HG03060 (cell line): Measurements from ENCODE around the gene RABGAP1L.
"Not testable (repeated sequence)": the region's sequence is repeated elsewhere in the genome, so short reads cannot be mapped to it uniquely, and the experiment has no call there.

Experiments
- ATAC-seq: cut with Tn5 transposase; IDR thresholded peaks from one replicate; pipeline ENCODE4 v1.9.1; 2021; ENCODE audit warnings: low read depth, moderate number of reproducible peaks; ENCODE audit not compliant: unreplicated experiment

RABGAP1L gene

DNA sequence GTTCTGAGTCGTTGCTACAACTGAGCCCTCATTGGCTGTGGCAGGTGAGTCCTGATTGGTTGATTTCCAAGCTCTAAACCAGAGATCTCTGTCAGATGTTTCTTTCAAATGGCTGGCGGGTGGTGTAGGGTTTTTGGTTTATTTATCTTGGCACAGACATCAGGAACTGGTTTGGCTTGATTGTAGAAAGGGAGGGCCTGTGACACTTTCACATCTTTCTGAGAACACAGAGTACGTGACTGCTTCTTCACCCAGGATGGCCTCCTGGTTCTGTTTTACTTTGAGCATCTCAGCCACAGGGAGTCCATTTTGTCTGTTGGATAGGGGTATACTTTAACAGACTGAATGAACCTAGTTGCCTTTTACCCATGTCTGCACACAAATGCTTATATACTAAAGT lies 199.0 kb downstream of the RABGAP1L start:
- ATAC-seq = no peak

DNA sequence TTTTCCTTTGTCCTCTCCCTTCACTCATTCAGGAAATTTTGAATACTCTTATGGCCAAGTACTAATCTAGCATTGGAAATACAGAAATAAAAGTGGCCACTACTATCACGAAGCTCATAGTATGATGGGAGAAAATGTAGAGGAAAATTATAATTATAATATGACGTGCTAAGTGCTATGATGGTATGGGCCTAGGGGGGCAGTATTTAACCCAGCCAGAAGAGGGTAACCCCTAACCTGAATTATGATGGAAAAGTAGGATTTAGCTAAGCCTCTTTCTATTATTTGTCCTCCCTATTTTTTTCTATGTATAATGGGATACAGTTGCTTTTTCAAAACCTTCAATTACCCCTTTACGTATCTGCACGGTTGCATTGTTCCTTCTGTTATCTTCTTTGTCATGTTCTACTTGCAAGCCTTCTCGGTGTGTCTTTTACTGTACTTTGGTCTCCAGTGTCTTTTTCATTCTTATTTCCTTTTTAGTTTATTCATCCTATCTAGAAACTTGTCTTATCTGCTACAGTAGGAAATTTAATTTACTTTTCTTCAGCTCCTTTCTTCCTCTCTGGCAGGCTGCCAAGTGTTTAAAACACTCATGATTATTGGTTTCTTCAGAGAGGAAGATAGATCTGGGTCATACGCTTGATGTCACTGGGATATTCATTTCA lies 199.6 kb downstream of the RABGAP1L start:
- ATAC-seq = no peak

DNA sequence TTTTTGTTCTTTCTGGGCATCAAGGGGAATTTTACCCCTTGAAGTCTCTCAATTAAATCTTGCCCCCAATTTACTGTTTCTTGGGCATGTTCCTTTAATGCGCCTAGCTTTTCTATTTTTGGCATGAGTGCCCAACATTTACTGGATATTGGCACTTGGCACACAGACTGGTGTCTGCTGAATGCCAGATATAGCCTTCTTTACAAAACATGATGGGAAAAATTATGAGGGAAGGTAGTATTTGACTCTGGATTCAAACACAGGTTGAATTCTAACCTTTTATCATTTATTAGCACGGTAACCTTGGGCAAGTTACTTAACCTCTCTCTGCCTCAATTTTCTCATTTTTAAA lies 200.1 kb downstream of the RABGAP1L start:
- no peak for ATAC-seq

DNA sequence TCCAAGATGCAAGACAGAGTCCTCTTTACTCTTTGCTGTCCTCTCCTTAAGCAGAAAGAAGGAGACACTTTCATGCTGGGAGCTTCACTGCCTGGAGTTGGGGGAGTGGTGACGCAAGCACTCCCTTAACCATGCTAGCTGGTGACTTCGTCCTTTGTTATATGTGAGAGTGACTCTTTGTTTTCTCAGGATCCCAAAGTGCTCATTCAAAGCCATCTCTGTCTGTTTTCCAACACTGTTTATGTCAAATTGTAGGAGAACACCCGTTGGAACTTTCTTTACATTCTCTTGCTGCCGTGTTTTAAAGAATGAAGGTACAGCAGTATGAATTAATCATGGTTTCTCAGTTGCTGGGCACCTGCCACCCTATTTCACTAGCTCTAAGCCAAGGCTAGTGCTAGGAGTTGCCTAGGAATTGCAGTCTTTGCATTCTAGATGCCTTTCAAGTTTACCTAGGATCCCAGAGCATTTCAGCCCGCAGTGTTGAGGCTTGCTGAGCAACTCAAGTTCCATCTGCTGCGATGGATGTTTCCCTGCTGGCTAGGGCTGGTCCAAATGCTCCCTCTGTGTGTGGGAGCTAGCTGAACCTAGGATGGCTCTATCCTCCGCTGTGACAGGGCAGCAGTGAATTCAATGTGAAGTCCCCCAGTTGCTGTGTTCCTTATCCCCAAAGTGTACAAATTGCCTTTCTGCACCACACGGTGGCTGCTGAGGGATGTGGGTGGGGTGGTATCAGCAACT lies 205.8 kb downstream of the RABGAP1L start:
- ATAC-seq = no peak

DNA sequence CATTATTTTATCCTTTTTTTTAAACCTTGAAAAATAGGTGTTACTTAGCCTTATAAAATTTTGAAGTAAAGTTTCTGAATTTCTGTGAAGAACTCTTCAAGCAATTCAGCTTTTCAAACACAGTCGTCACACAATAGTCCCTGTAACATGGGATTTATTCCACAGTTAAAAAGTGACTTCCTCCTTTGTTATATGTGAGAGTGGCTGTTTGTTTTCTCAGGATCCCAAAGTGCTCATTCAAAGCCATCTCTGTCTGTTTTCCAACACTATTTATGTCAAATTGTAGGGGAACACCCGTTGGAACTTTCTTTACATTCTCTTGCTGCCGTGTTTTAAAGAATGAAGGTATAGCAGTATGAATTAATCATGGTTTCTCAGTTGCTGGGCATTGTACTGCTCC lies 207.6 kb downstream of the RABGAP1L start:
- no peak for ATAC-seq

DNA sequence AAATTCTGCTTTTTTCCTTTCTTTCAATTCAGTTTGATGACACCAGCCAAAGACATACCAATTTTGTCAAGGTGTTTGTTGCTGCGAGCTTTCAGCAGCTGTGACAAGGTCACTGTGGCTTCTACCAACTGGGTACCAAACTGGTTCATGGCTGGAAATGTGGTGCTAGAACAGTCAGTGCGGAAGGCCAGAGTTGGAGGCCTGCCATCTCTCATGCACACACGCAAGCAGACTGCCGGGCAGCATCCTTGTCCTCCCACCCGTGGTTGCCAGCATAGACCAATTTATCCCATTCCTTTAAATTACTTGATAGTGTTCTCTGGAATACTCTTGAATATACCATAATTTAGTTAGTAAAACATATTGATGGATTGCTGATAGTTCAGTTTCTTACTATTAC lies 208.6 kb downstream of the RABGAP1L start:
- ATAC-seq = no peak

DNA sequence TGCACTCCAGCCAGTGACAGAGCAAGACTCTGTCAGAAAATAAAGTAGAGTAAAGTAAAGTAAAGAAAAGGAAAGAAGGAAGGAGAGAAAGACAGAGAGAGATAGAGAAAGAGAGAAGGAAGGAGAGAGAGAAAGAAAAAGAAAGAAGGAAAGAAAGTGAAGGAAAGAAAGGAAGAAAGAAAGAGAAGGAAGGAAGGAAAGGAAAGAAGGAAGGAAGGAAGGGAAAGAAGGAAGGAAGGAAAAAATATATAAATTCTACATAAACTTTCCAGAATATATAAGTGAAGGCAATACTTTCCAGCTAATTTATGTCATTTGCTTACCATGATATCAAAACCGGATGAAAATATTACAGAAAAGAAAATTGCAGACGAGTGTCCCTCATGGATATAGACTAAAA lies 216.7 kb downstream of the RABGAP1L start:
- ATAC-seq = no peak

DNA sequence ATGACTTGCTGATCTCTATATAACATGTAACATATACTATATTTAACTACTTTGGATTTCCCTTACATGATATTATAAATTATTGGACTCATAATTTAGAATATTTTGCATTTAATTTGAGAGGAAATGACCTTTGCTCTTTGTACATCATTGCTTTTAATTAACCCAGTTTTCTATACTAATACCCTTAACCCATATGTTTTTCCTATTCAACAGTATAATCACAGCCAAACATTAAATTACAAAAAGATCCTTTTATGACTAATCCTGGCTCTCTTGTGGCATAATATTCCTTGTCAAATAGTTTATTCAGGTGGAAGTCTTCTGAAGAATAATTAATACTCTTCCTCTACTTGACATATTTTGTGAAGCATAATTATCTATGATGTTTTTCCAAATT lies 232.4 kb downstream of the RABGAP1L start:
- no peak for ATAC-seq

DNA sequence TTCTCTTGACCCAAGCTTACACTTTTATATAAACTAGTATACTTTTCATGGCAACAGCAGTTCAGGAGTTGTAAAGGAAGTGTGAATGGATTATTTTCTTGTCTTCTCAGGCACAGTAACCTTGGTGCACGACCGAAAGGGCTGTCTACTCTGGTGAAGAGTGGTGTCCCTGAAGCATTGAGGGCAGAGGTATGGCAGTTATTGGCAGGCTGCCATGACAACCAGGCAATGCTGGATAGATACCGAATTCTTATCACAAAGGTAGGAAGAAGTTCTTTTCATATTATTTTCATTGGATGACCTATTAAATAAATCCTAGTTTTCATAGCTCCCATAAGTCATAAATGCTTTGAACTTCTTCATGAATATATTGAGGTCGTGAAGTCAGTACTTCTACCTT lies 234.6 kb downstream of the RABGAP1L start:
- no peak for ATAC-seq

DNA sequence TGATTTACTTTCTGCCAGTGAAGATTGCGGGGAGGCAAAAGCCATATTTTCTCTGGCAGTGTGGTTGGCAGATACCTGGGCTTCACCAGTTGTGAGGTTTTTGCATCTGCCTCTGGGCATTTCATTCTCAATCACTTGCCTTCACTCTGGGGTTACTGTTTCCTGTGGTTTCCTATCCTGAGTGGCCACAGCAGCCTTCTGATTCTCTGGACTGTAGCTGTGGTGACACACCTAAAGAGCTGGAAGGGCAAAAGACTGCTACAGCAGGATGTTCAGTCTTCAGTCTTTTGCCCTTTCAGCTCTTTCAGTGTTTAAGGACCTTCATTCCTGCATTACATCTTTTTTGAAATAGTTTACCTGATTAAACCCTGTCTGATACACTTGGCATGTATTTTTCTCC lies 237.9 kb downstream of the RABGAP1L start:
- no peak for ATAC-seq

DNA sequence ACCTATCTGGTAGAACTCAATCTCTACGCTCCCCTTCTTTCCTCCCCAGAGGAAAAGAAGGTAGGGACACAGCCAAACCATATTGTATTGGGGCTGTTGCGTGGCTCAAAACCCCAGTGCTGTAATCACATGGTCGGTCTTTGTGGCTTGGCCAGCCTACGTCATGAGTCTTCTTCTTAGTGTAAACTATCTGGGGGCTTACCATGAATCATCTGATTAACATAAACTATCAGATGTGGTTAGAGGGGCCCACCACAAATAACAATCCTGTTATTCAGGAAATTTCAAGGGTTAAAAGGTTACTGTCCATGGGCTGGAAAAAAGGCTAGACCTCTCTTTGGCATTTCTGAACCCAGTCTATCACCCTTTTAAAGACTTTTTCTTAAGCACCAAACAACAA lies 238.9 kb downstream of the RABGAP1L start:
- peak; percentile 64 for ATAC-seq

DNA sequence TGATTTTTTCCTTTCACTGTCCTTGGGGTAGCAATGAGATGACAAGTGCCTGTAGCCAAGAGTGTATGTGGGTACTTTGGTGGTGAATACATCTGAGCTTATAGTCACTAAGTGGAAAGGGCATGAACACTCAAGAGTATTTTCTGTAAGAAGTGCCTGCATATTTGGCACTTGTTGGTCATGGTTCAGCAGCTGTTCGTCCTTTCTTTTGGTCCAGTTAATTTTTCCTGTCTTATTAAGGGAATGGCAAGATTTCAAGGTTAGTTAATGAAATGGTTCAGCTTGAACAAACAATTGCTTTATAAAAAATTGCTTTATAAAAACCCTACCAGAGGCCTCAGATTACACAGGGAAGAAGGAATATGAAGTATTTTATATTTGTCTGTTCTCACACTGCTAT lies 239.9 kb downstream of the RABGAP1L start:
- no peak for ATAC-seq

DNA sequence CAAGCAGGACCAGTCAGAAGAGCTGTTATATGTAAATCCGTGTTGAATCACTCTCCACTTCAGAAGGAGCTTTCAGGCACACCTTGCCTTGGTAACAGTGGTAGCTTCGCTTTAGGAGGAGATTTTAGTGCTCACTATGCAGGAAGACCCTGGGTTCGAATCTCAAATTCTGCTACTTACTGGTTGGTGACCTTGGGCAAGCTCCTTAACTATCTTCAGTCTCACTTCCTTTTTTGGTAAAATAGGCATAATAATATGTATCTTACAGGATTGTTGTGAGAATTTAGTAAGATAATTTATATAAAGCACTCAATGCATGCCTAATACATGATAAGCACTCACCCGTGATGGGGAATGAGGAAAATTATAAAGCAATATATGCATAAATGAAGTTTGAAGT lies 241.8 kb downstream of the RABGAP1L start:
- no peak for ATAC-seq

DNA sequence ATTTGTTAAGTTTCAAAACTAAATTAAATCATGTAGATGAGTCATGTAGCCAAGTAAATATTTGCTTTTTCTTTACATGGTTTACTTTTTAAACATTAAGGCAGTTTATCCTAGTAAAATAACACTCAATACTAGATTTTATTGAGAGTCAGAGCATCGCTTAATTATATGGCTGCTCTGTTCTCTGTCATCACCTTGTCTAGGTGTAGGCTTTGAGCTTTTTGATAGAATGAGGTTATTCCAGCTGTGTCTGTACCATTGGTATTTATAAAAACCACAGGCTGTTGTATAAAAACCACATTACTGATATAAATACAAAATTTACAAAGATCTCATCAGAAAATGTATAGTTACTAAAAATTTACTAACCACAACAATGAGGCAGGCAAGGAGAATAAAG lies 245.9 kb downstream of the RABGAP1L start:
- no peak for ATAC-seq

DNA sequence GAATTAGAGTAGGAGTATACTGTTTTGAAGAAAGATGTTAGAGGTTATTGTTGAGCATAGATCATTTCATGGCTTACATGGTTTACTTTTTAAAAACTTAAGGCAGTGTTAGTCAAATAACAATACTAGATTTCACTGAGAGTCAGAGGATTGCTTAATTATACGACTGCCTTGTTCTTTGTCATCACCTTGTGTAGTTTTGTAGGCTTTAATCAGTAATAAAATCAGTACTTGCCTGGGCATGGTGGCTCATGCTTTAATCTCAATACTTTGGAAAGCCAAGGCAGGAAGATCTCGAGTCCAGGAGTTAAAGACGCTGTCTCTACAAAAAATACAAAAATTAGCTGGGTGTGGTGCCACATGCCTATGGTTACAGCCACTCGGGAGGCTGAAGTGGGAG lies 247.1 kb downstream of the RABGAP1L start:
- no peak for ATAC-seq

DNA sequence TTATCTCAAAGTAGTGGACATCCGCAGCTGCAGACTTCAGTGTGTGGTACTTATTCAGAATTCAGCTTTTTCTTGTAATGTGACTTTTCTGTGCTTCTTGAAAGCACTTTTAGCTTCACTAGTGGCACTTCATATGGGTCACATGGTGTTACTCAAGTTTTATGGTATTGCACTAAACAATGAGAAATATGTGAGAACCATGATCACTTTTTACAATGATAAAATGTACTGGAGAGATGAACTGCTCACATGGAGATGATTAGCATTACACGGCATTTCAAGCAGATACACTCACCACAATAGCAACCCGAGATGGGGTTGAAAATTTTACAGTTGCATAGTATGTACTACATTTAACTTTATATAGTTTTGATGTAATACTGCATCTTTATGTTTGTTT lies 248.3 kb downstream of the RABGAP1L start:
- ATAC-seq = no peak

DNA sequence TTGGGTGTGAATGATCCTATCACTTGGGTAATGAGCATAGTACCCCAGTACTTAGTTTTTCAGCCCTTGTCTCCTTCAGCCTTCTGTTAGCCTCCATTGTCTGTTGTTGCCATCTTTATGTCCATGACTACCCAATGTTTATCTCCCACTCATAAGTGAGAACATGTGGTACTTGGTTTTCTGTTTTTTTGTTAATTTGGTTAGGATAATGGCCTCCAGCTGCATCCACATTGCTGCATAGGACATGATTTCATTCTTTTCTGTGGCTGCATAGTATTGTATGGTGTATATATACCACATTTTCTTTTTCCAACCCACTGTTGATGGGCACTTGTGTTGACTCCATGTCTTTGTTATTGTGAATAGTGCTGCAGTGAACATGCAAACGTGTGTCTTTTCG lies 248.8 kb downstream of the RABGAP1L start:
- ATAC-seq = no peak

DNA sequence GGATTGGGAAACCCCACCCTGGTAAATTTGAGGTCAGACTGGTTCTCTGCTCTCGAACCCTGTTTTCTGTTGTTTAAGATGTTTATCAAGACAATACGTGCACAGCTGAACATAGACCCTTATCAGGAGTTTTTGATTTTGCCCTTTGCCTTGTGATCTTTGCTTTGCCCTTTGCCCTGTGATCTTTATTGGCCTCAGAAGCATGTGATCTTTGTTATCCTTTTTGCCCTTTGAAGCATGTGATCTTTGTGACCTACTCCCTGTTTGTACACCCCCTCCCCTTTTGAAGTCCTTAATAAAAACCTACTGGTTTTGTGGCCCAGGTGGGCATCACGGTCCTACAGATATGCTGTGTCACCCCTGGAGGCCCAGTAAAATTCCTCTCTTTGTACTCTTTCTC lies 250.5 kb downstream of the RABGAP1L start:
- not testable (repeated sequence) for ATAC-seq

DNA sequence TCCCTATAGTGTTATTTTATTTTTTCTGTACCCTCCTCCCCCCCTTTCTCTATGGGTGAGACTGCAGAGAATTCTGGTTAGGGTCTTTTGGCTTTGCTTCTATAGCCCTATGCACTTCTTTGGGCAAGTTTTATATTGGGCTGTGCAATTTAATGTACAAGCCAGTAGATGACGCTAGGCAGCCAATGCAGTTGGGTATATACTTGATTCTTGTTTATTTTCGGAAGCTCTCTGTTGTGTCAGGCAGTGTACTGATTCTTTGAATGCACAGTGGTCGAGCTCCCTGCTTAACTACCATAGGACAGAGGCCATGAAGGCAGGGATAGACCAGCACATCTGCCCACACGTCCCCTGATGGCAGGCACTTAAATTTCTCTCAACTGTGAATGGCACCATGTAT lies 254.3 kb downstream of the RABGAP1L start:
- no peak for ATAC-seq

DNA sequence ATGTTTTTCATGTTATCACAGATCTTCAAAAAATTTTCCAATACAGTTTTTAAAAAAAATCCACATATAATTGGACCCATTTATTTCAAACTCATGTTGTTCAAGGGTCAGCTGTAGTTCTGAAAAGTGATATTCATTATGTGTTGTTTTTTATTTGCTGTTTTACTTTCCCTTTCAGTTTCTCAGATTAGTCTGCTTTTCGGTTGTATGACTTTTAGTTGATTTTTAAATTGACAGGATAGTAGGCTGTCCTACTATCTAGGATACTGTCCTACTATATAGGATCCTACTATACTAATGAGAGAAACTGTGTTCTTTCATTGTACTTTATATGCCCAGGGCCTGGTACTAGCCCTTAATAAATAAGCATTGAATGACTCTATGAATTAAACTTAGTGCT lies 254.9 kb downstream of the RABGAP1L start:
- no peak for ATAC-seq

DNA sequence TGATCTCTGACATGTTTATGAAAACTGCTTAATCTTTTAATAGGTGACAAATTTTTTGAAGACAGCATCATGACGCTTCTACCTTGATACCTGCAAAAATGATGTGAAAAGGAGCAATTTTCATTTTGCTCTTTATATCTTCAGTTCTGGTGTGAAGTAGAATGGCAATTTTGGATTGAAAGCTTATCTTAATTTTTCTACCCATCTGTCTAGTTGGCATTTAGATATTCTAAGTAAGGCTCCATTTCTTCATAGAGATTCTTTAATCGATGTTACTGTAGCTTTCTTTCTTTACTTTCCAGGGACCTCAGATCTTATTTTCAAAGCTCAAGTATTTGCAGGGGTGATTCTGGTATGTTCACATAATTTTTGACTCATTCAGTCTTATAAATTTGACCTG lies 256.2 kb downstream of the RABGAP1L start:
- ATAC-seq = no peak

DNA sequence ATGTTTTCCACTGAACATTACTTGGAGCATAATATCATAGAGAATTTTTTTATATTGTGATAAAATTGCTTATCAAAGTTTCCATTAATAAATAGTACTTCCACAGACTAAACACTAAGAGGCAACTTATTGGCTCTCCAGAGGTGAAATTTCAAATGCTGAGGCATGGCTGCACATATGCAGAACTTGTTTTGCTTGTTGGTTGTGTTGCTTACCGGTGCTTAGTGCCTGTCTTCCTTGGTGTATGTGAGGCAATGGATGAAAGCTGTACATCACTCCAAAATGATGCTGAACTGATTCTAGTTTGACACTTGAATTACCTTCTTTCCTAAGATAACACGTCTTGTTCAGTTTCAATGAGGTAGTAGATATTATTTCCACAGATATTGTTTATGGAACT lies 258.6 kb downstream of the RABGAP1L start:
- ATAC-seq = no peak

DNA sequence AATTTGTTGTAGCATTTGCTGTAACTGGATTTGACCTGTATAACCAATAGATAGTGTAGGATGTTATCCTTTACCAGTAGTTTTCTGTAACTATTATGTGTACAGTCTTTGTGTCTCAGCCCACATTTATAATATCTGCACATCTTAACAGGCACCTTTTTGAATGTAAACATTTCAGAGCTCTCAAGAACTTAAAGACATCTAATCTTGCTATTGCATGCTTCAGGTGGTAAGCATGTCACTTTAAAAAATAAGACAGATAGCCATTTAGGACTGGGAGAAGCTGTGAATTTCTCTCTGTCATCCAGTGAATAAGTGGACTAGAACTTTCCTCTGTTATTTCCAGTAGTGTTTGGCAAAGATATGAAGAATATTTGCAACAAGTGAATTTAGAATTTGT lies 265.8 kb downstream of the RABGAP1L start:
- ATAC-seq = no peak
